Measurements from ENCODE around the gene LMOD2. TPM values are rescaled to one million over a fixed set of nuclear protein-coding genes. Genes with fewer than 3 reads are reported as not detected.

The LMOD2 gene
- total RNA-seq, 4 donors from 2014 or later: not detected

DNA sequence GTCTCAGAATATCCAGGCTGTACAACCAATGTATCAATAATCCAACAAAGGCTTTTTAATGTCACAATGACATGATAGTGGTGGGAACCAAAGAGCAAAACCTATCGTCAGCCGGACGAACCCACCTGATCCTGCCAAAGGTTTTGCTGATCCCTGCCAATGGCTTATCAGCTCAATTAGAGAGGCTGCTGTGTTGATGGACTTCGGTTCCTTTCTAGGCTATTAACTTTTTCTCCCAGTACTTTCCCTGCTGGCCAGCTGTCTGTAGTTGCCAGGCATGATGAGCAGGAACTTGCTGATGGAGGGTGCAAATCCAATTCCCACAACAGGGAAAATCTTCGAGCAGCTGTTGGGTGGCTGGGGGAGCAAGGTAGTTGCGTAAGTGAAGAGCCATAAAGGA, 2.4 kb downstream of the LMOD2 start:
- no peak for DNase-seq
- no peak for TF ChIP-seq POLR2A (IDR thresholded peaks at IDR 0.05)
- TF ChIP-seq, protein P1, sequence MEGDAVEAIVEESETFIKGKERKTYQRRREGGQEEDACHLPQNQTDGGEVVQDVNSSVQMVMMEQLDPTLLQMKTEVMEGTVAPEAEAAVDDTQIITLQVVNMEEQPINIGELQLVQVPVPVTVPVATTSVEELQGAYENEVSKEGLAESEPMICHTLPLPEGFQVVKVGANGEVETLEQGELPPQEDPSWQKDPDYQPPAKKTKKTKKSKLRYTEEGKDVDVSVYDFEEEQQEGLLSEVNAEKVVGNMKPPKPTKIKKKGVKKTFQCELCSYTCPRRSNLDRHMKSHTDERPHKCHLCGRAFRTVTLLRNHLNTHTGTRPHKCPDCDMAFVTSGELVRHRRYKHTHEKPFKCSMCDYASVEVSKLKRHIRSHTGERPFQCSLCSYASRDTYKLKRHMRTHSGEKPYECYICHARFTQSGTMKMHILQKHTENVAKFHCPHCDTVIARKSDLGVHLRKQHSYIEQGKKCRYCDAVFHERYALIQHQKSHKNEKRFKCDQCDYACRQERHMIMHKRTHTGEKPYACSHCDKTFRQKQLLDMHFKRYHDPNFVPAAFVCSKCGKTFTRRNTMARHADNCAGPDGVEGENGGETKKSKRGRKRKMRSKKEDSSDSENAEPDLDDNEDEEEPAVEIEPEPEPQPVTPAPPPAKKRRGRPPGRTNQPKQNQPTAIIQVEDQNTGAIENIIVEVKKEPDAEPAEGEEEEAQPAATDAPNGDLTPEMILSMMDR (IDR thresholded peaks at IDR 0.05): peak in 1 of 6 experiments; percentile 5
- Histone ChIP-seq H3K27me3 (no peaks in the 10 kb centered on the region), H3K4me3 (no peak overlapping the region), H3K36me3 (no peaks in the 10 kb centered on the region), H3K4me1 (peaks cover 0 to 8% (median 0%) of the 10 kb centered on the region in 4 donors), H3K9me3 (no peaks in the 10 kb centered on the region), H3K27ac (no peak overlapping the region)

DNA sequence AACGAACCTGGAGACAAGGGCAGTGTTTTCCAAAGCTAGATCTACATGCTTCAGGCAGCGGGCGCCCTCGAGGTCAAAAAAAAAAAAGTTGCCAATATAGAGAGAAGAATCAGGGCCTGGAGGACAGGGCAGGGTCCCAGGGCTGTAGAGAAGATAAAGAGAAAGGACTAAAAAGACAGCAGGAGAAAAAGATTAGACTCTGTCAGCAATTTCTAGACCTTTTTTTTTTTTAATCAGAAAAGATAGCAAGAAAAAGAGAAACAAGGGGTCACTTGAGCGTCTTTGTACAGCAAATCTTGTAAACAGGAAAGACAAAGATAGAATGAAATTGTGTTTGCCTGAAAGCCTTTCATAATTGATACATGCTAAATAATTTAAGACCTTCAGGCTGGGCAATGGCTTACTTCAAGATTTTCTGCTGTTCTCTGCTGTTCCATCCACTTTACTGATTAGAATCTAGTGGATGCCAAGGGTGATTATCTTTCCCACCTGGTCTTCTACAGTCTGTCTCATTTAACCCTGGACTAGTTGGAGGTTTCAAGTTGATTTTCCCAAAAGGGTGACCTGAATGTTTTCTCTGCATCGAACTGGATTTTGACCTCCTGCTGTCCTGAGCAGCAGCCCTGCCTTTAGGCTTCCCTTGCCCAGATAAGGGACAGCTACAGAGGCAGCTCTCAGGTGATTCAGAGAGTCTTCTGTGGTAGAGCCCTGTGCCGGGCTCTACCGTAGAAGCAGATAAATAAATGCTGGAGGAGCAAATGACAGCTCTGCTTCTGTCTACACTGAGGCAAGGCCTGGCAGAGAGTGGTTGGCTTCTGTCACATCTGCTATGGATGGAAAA, 5.1 kb downstream of the LMOD2 start:
- Histone ChIP-seq H3K27ac (no peak overlapping the region), H3K4me3 (no peak overlapping the region), H3K9me3 (no peaks in the 10 kb centered on the region), H3K36me3 (no peaks in the 10 kb centered on the region), H3K27me3 (no peaks in the 10 kb centered on the region), H3K4me1 (peaks cover 0 to 8% (median 0%) of the 10 kb centered on the region in 4 donors)
- no peak for DNase-seq
- no peak for TF ChIP-seq POLR2A (IDR thresholded peaks at IDR 0.05)
- TF ChIP-seq, protein P1 (IDR thresholded peaks at IDR 0.05): no peak

GRCh38 chr7:123661765-123662164, 6.1 kb downstream of the LMOD2 start:
- no peak overlapping the region for H3K4me3 ChIP-seq
- H3K4me1 ChIP-seq: peaks cover 0 to 8% (median 0%) of the 10 kb centered on the region in 4 donors
- DNase-seq: no peak
- H3K9me3 ChIP-seq: no peaks in the 10 kb centered on the region
- no peaks in the 10 kb centered on the region for H3K27me3 ChIP-seq
- H3K27ac ChIP-seq: no peak overlapping the region
- H3K36me3 ChIP-seq: no peaks in the 10 kb centered on the region
- no peak for TF ChIP-seq POLR2A (IDR thresholded peaks at IDR 0.05)
- TF ChIP-seq, protein P1 (IDR thresholded peaks at IDR 0.05): no peak

- TF ChIP-seq POLR2A (IDR thresholded peaks at IDR 0.05): no peak
- TF ChIP-seq, protein P1 (IDR thresholded peaks at IDR 0.05): no peak
- H3K4me1 ChIP-seq: peaks cover 0 to 8% (median 0%) of the 10 kb centered on the region in 4 donors
- no peaks in the 10 kb centered on the region for H3K36me3 ChIP-seq
- H3K9me3 ChIP-seq: no peaks in the 10 kb centered on the region
- H3K27me3 ChIP-seq: no peaks in the 10 kb centered on the region
- no peak overlapping the region for H3K4me3 ChIP-seq
- no peak for DNase-seq
- H3K27ac ChIP-seq: no peak overlapping the region
Observed at GRCh38 chr7:123662293-123662692, 6.6 kb downstream of the LMOD2 start.

DNA sequence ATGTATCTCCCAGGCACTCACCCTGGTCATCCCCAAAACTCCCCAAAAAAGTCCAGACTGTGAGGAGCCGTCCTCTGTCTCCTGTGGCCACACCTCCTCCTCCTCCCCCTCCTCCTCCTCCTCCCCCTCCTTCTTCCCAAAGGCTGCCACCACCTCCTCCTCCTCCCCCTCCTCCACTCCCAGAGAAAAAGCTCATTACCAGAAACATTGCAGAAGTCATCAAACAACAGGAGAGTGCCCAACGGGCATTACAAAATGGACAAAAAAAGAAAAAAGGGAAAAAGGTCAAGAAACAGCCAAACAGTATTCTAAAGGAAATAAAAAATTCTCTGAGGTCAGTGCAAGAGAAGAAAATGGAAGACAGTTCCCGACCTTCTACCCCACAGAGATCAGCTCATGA, 7.1 kb downstream of the LMOD2 start:
- Histone ChIP-seq H3K9me3 (no peaks in the 10 kb centered on the region), H3K27me3 (no peaks in the 10 kb centered on the region), H3K36me3 (no peaks in the 10 kb centered on the region), H3K4me1 (peaks cover 0 to 8% (median 0%) of the 10 kb centered on the region in 4 donors), H3K27ac (no peak overlapping the region), H3K4me3 (no peak overlapping the region)
- no peak for DNase-seq
- no peak for TF ChIP-seq POLR2A (IDR thresholded peaks at IDR 0.05)
- TF ChIP-seq, protein P1 (IDR thresholded peaks at IDR 0.05): no peak

Data from Peyer's patch (tissue), 4 donors.